ENCODE results near the gene ADGRB2. TPM values are rescaled to one million over a fixed set of nuclear protein-coding genes. Genes with fewer than 3 reads are reported as not detected.

The ADGRB2 gene
- total and polyA plus RNA-seq, 2 donors (not counting 1 experiment from before 2014, with no cell fraction given), result 4.4 to 10.4 TPM

GRCh38 chr1:31799895-31800673, 35.9 kb upstream of the ADGRB2 start:
- Histone ChIP-seq H3K9ac (ENCODE audit: insufficient read depth, low read length) (no peak overlapping the region), H3K79me2 (ENCODE audit: control insufficient read depth, insufficient read depth, low read length) (peaks cover 30% of the 10 kb centered on the region), H2AFZ (ENCODE audit: low read length) (no peak overlapping the region), H3K4me2 (ENCODE audit: extremely low read depth, insufficient read depth, low read length) (no peak overlapping the region), H3K27ac (ENCODE audit: insufficient read depth, low read length) (no peak overlapping the region), H3K4me1 (ENCODE audit: control insufficient read depth, extremely low read depth, insufficient read depth, low read length) (peaks cover 29% of the 10 kb centered on the region), H4K20me1 (ENCODE audit: control insufficient read depth, extremely low read depth, insufficient read depth, low read length) (no peaks in the 10 kb centered on the region), H3K27me3 (ENCODE audit: control insufficient read depth, insufficient read depth, low read length) (no peaks in the 10 kb centered on the region), H3K36me3 (ENCODE audit: control insufficient read depth, insufficient read depth, low read length) (peaks cover 10% of the 10 kb centered on the region), H3K9me3 (ENCODE audit: control insufficient read depth, insufficient read depth, low read depth, low read length) (no peaks in the 10 kb centered on the region), H3K4me3 (replicated peaks in 1 of 4; ENCODE audit: control extremely low read depth in 1 of 4, insufficient read depth in 1 of 4, low read depth in 3 of 4, low read length in 4 of 4) (no peak overlapping the region)
- TF ChIP-seq CTCF (conservative IDR thresholded peaks at IDR 0.05 in 1 of 2, IDR thresholded peaks at IDR 0.05 in 1 of 2; ENCODE audit: low read depth in 1 of 2, low read length in 2 of 2) (no peak), EZH2 (IDR thresholded peaks at IDR 0.05; ENCODE audit: low read length, missing control alignments) (no peak)
- DNase-seq (ENCODE audit: low read depth in 2 of 2), result no peak

- peak overlapping the region; percentile 90 for H3K27ac ChIP-seq (ENCODE audit: insufficient read depth, low read length)
- H3K4me3 ChIP-seq (replicated peaks in 1 of 4; ENCODE audit: control extremely low read depth in 1 of 4, insufficient read depth in 1 of 4, low read depth in 3 of 4, low read length in 4 of 4), result no peak overlapping the region
- H3K4me2 ChIP-seq (ENCODE audit: extremely low read depth, insufficient read depth, low read length), result peak overlapping the region; percentile 98
- peaks cover 33% of the 10 kb centered on the region for H3K79me2 ChIP-seq (ENCODE audit: control insufficient read depth, insufficient read depth, low read length)
- peaks cover 10% of the 10 kb centered on the region for H3K36me3 ChIP-seq (ENCODE audit: control insufficient read depth, insufficient read depth, low read length)
- no peaks in the 10 kb centered on the region for H3K27me3 ChIP-seq (ENCODE audit: control insufficient read depth, insufficient read depth, low read length)
- TF ChIP-seq CTCF (conservative IDR thresholded peaks at IDR 0.05 in 1 of 2, IDR thresholded peaks at IDR 0.05 in 1 of 2; ENCODE audit: low read depth in 1 of 2, low read length in 2 of 2), result no peak
- TF ChIP-seq EZH2 (IDR thresholded peaks at IDR 0.05; ENCODE audit: low read length, missing control alignments), result no peak
- peaks cover 29% of the 10 kb centered on the region for H3K4me1 ChIP-seq (ENCODE audit: control insufficient read depth, extremely low read depth, insufficient read depth, low read length)
- no peaks in the 10 kb centered on the region for H3K9me3 ChIP-seq (ENCODE audit: control insufficient read depth, insufficient read depth, low read depth, low read length)
- no peaks in the 10 kb centered on the region for H4K20me1 ChIP-seq (ENCODE audit: control insufficient read depth, extremely low read depth, insufficient read depth, low read length)
- peak overlapping the region; percentile 5 for H2AFZ ChIP-seq (ENCODE audit: low read length)
- peak in 1 of 2 donors; percentile 21 for DNase-seq (ENCODE audit: low read depth in 2 of 2)
- H3K9ac ChIP-seq (ENCODE audit: insufficient read depth, low read length), result no peak overlapping the region
Measured at GRCh38 chr1:31799196-31799894, 35.2 kb upstream of the ADGRB2 start.

DNA sequence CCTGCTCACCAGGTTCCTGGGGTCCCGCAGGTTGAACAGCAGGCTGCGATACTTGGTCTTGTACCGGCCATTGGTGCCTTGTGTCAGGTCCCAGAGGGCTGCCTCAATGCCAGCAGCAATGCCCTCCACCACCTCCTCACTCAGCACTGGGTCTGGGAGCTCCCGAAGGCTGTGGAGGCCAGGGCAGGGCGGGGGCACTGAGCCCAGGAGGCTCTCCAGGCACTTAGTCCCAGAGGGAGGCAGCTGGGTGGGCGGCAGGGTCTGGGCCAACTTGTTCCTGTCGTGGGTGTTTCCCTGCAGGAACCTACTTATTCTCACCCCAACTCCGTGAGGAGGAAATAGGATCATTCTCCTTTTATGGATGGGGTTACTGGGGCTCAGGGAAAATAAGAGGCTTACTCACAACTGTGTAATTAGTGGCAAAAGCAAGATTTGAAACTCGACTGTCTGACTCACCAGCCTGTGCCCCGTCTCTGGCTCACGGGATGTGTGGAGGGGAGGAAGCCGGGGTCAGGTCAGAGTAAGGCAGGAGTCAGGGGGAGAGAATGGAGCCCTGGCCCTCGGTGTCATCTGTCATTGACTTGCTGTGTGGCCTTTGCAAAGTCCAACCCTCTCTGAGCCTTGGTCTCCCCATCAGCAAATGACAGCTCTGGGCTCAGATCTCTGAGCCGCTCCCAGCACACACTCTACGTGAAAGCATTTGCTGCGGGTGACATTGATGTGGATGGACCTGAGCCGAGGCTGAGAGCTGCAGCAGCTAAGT, 34.5 kb upstream of the ADGRB2 start:
- Histone ChIP-seq H3K4me3 (replicated peaks in 1 of 4; ENCODE audit: control extremely low read depth in 1 of 4, insufficient read depth in 1 of 4, low read depth in 3 of 4, low read length in 4 of 4) (peak overlapping the region; percentile 75 to 88 (median 83)), H3K79me2 (ENCODE audit: control insufficient read depth, insufficient read depth, low read length) (peaks cover 35% of the 10 kb centered on the region), H3K9me3 (ENCODE audit: control insufficient read depth, insufficient read depth, low read depth, low read length) (no peaks in the 10 kb centered on the region), H3K27ac (ENCODE audit: insufficient read depth, low read length) (peak overlapping the region; percentile 90), H3K9ac (ENCODE audit: insufficient read depth, low read length) (peak overlapping the region; percentile 71), H4K20me1 (ENCODE audit: control insufficient read depth, extremely low read depth, insufficient read depth, low read length) (no peaks in the 10 kb centered on the region), H3K4me2 (ENCODE audit: extremely low read depth, insufficient read depth, low read length) (peak overlapping the region; percentile 98), H3K36me3 (ENCODE audit: control insufficient read depth, insufficient read depth, low read length) (peaks cover 10% of the 10 kb centered on the region), H3K4me1 (ENCODE audit: control insufficient read depth, extremely low read depth, insufficient read depth, low read length) (peaks cover 29% of the 10 kb centered on the region), H3K27me3 (ENCODE audit: control insufficient read depth, insufficient read depth, low read length) (no peaks in the 10 kb centered on the region), H2AFZ (ENCODE audit: low read length) (peak overlapping the region; percentile 15)
- no peak for TF ChIP-seq CTCF (conservative IDR thresholded peaks at IDR 0.05 in 1 of 2, IDR thresholded peaks at IDR 0.05 in 1 of 2; ENCODE audit: low read depth in 1 of 2, low read length in 2 of 2)
- TF ChIP-seq EZH2 (IDR thresholded peaks at IDR 0.05; ENCODE audit: low read length, missing control alignments), result no peak
- DNase-seq (ENCODE audit: low read depth in 2 of 2), result peak; percentile 92 to 97
